Natural killer cell treated with Interleukin-12 subunit alpha and Interleukin-12 subunit beta and Interleukin-15 and Interleukin-18, amount 100 ng/mL, for 72 hours (primary cell): ENCODE results near the gene GALNT13. TPM values are rescaled to one million over a fixed set of nuclear protein-coding genes. Genes with fewer than 3 reads are reported as not detected.

ENCODE experiments used
- ATAC-seq, 2 donors: fragments of 150-1000 bp; cut with Tn5 transposase in 1 of 2; sonication (Bioruptor Pico), chemical (Tn5 transposase) in 1 of 2; 2 replicates each; pipeline ENCODE4 v1.10.0; 2021
- DNase-seq: peaks from one replicate; pipeline ENCODE4 v3.0.0; 2022; ENCODE audit warnings: low spot score
- H3K27ac Mint-ChIP-seq, 2 donors: 1 replicate in 1 of 2; 2 replicates in 1 of 2; pipeline ENCODE4 v1.8.0; 2022; ENCODE audit warnings: mixed read lengths in 2 of 2, mild to moderate bottlenecking in 1 of 2, moderate library complexity in 1 of 2
- H3K27me3 Mint-ChIP-seq, 2 donors: 1 replicate in 1 of 2; 2 replicates in 1 of 2; pipeline ENCODE4 v1.8.0; 2022; ENCODE audit warnings: mixed read lengths in 2 of 2
- H3K36me3 Mint-ChIP-seq: one replicate; pipeline ENCODE4 v1.8.0; 2022; ENCODE audit warnings: mixed read lengths
- H3K4me1 Mint-ChIP-seq, 2 donors: 1 replicate in 1 of 2; 2 replicates in 1 of 2; pipeline ENCODE4 v1.8.0; 2022; ENCODE audit warnings: low read depth in 2 of 2, mixed read lengths in 2 of 2, mild to moderate bottlenecking in 1 of 2
- H3K4me3 Mint-ChIP-seq: one replicate; pipeline ENCODE4 v1.8.0; 2022; ENCODE audit warnings: mixed read lengths
- H3K9me3 Mint-ChIP-seq: 2 replicates; pipeline ENCODE4 v1.8.0; 2022; ENCODE audit warnings: mixed read lengths
- total RNA-seq, 2 donors: library from RNA; stranded (reverse); gene quantifications; one replicate each; pipeline ENCODE4 v1.2.3, GENCODE V29; 2022

Gene GALNT13
- total RNA-seq, 2 donors from 2014 or later, result not detected

GRCh38 chr2:154238252-154238651 is 366.5 kb downstream of the GALNT13 start:
- ATAC-seq (no peak), DNase-seq (no peak)
- Mint-ChIP-seq H3K9me3 (peaks cover 13% of the 10 kb centered on the region), H3K27me3 (no peaks in the 10 kb centered on the region), H3K4me3 (no peak overlapping the region), H3K36me3 (no peaks in the 10 kb centered on the region), H3K4me1 (no peaks in the 10 kb centered on the region), H3K27ac (no peak overlapping the region)

- Mint-ChIP-seq H3K27ac (no peak overlapping the region), H3K9me3 (peaks cover 6% of the 10 kb centered on the region), H3K4me3 (no peak overlapping the region), H3K36me3 (no peaks in the 10 kb centered on the region), H3K4me1 (no peaks in the 10 kb centered on the region), H3K27me3 (no peaks in the 10 kb centered on the region)
- DNase-seq, result no peak
- no peak for ATAC-seq
Measured at GRCh38 chr2:154240316-154240715, 368.6 kb downstream of the GALNT13 start.

GRCh38 chr2:154240921-154241379 is 369.2 kb downstream of the GALNT13 start:
- Mint-ChIP-seq H3K27ac (no peak overlapping the region), H3K4me1 (no peaks in the 10 kb centered on the region), H3K4me3 (no peak overlapping the region), H3K9me3 (peaks cover 6% of the 10 kb centered on the region), H3K27me3 (no peaks in the 10 kb centered on the region), H3K36me3 (no peaks in the 10 kb centered on the region)
- ATAC-seq, result no peak
- DNase-seq, result no peak

GRCh38 chr2:154242687-154243086 is 371.0 kb downstream of the GALNT13 start:
- Mint-ChIP-seq H3K4me3 (no peak overlapping the region), H3K9me3 (peaks cover 6% of the 10 kb centered on the region), H3K36me3 (no peaks in the 10 kb centered on the region), H3K27me3 (no peaks in the 10 kb centered on the region), H3K4me1 (no peaks in the 10 kb centered on the region), H3K27ac (no peak overlapping the region)
- ATAC-seq (no peak), DNase-seq (no peak)

GRCh38 chr2:154243685-154244084 is 372.0 kb downstream of the GALNT13 start:
- H3K27ac Mint-ChIP-seq, result no peak overlapping the region
- peaks cover 5% of the 10 kb centered on the region for H3K9me3 Mint-ChIP-seq
- ATAC-seq (no peak), DNase-seq (no peak)
- no peaks in the 10 kb centered on the region for H3K36me3 Mint-ChIP-seq
- no peaks in the 10 kb centered on the region for H3K27me3 Mint-ChIP-seq
- no peaks in the 10 kb centered on the region for H3K4me1 Mint-ChIP-seq
- no peak overlapping the region for H3K4me3 Mint-ChIP-seq

- H3K27ac Mint-ChIP-seq, result no peak overlapping the region
- H3K36me3 Mint-ChIP-seq, result no peaks in the 10 kb centered on the region
- no peaks in the 10 kb centered on the region for H3K27me3 Mint-ChIP-seq
Measured at GRCh38 chr2:154244932-154245331, 373.2 kb downstream of the GALNT13 start.

GRCh38 chr2:154247503-154247902 is 375.8 kb downstream of the GALNT13 start:
- Mint-ChIP-seq H3K36me3 (no peaks in the 10 kb centered on the region), H3K4me1 (no peaks in the 10 kb centered on the region), H3K27me3 (no peaks in the 10 kb centered on the region), H3K27ac (no peak overlapping the region), H3K4me3 (no peak overlapping the region), H3K9me3 (no peaks in the 10 kb centered on the region)
- DNase-seq (no peak), ATAC-seq (no peak)

More at GRCh38 chr2:154244932-154245331, 373.2 kb downstream of the GALNT13 start:
- Mint-ChIP-seq H3K4me1 (no peaks in the 10 kb centered on the region), H3K9me3 (peaks cover 3% of the 10 kb centered on the region), H3K4me3 (no peak overlapping the region)
- DNase-seq (no peak), ATAC-seq (no peak)

- DNase-seq (no peak), ATAC-seq (no peak)
- Mint-ChIP-seq H3K27ac (no peak overlapping the region), H3K36me3 (peaks cover 9% of the 10 kb centered on the region), H3K27me3 (no peaks in the 10 kb centered on the region), H3K4me1 (no peaks in the 10 kb centered on the region), H3K4me3 (no peak overlapping the region), H3K9me3 (peaks cover 6% of the 10 kb centered on the region)
Measured at GRCh38 chr2:154256136-154256535, 384.4 kb downstream of the GALNT13 start.

GRCh38 chr2:154259030-154259429 is 387.3 kb downstream of the GALNT13 start:
- H3K9me3 Mint-ChIP-seq, result peaks cover 9% of the 10 kb centered on the region
- H3K4me3 Mint-ChIP-seq, result no peak overlapping the region
- H3K4me1 Mint-ChIP-seq, result no peaks in the 10 kb centered on the region
- no peak for ATAC-seq
- DNase-seq, result no peak
- H3K36me3 Mint-ChIP-seq, result peaks cover 9% of the 10 kb centered on the region
- no peaks in the 10 kb centered on the region for H3K27me3 Mint-ChIP-seq
- H3K27ac Mint-ChIP-seq, result no peak overlapping the region

GRCh38 chr2:154261473-154262027 is 389.8 kb downstream of the GALNT13 start:
- DNase-seq, result no peak

GRCh38 chr2:154263206-154263605 is 391.5 kb downstream of the GALNT13 start:
- H3K4me3 Mint-ChIP-seq, result no peak overlapping the region
- H3K27me3 Mint-ChIP-seq, result no peaks in the 10 kb centered on the region
- ATAC-seq (no peak), DNase-seq (no peak)
- no peak overlapping the region for H3K27ac Mint-ChIP-seq
- no peaks in the 10 kb centered on the region for H3K36me3 Mint-ChIP-seq
- H3K4me1 Mint-ChIP-seq, result no peaks in the 10 kb centered on the region
- peaks cover 2% of the 10 kb centered on the region for H3K9me3 Mint-ChIP-seq

More at GRCh38 chr2:154261473-154262027, 389.8 kb downstream of the GALNT13 start:
- no peak overlapping the region for H3K4me3 Mint-ChIP-seq
- no peak overlapping the region for H3K27ac Mint-ChIP-seq
- no peaks in the 10 kb centered on the region for H3K4me1 Mint-ChIP-seq
- no peaks in the 10 kb centered on the region for H3K36me3 Mint-ChIP-seq
- H3K9me3 Mint-ChIP-seq, result peaks cover 2% of the 10 kb centered on the region
- no peak for ATAC-seq
- no peaks in the 10 kb centered on the region for H3K27me3 Mint-ChIP-seq

- no peak for ATAC-seq
- Mint-ChIP-seq H3K36me3 (no peaks in the 10 kb centered on the region), H3K27ac (no peak overlapping the region), H3K9me3 (peaks cover 2% of the 10 kb centered on the region), H3K4me1 (no peaks in the 10 kb centered on the region), H3K27me3 (no peaks in the 10 kb centered on the region), H3K4me3 (no peak overlapping the region)
- DNase-seq, result no peak
Measured at GRCh38 chr2:154264024-154264423, 392.3 kb downstream of the GALNT13 start.

GRCh38 chr2:154267983-154268382 is 396.3 kb downstream of the GALNT13 start:
- Mint-ChIP-seq H3K27me3 (no peaks in the 10 kb centered on the region), H3K27ac (no peak overlapping the region), H3K4me1 (no peaks in the 10 kb centered on the region), H3K36me3 (no peaks in the 10 kb centered on the region), H3K9me3 (no peaks in the 10 kb centered on the region), H3K4me3 (no peak overlapping the region)
- no peak for DNase-seq
- ATAC-seq, result no peak

- Mint-ChIP-seq H3K36me3 (peaks cover 4% of the 10 kb centered on the region), H3K9me3 (peaks cover 14% of the 10 kb centered on the region), H3K4me3 (no peak overlapping the region), H3K27ac (no peak overlapping the region), H3K4me1 (no peaks in the 10 kb centered on the region), H3K27me3 (no peaks in the 10 kb centered on the region)
- ATAC-seq (no peak), DNase-seq (no peak)
Measured at GRCh38 chr2:154280543-154280942, 408.8 kb downstream of the GALNT13 start.

GRCh38 chr2:154289870-154290269 is 418.1 kb downstream of the GALNT13 start:
- ATAC-seq, result no peak
- Mint-ChIP-seq H3K36me3 (no peaks in the 10 kb centered on the region), H3K4me3 (no peak overlapping the region), H3K4me1 (no peaks in the 10 kb centered on the region), H3K27me3 (no peaks in the 10 kb centered on the region), H3K27ac (no peak overlapping the region), H3K9me3 (peaks cover 13% of the 10 kb centered on the region)
- DNase-seq, result no peak
